ENCODE data around the gene FOXF1.

- no peak for TF ChIP-seq CTCF (IDR thresholded peaks at IDR 0.05)
- no peak for TF ChIP-seq ZFX (IDR thresholded peaks at IDR 0.05; ENCODE audit: borderline replicate concordance)
These were observed 42.8 kb upstream of the FOXF1 start for GRCh38 chr16:86467490-86467889.

Data from 22Rv1 (cell line).